Measurements from ENCODE around the gene CEP55.

CEP55 gene

GRCh38 chr10:93573051-93573909 lies 76.9 kb downstream of the CEP55 start:
- no peak for TF ChIP-seq CTCF (IDR thresholded peaks at IDR 0.05)

- TF ChIP-seq CTCF (IDR thresholded peaks at IDR 0.05), result no peak
Measured at GRCh38 chr10:93573924-93574323, 77.5 kb downstream of the CEP55 start.

GRCh38 chr10:93576888-93577287 lies 80.5 kb downstream of the CEP55 start:
- no peak for TF ChIP-seq CTCF (IDR thresholded peaks at IDR 0.05)

- no peak for TF ChIP-seq CTCF (IDR thresholded peaks at IDR 0.05)
Measured at GRCh38 chr10:93577565-93577964, 81.2 kb downstream of the CEP55 start.
